T-helper 17 cell (primary cell): ENCODE data around the gene DIS3L. TPM values are rescaled to one million over a fixed set of nuclear protein-coding genes. Genes with fewer than 3 reads are reported as not detected.
"Not testable (repeated sequence)": the region's sequence is repeated elsewhere in the genome, so short reads cannot be mapped to it uniquely, and the experiment has no call there.

ENCODE experiments used
- ATAC-seq: fragments of 150-1000 bp; cut with Tn5 transposase; 2 replicates; pipeline ENCODE4 v1.10.0; 2021; ENCODE audit warnings: mild to moderate bottlenecking, moderate library complexity
- DNase-seq, 3 donors: peaks; one replicate each; pipeline versions ENCODE4 v3.0.0 to v3.0.0-alpha.2; 2020 to 2021
- H3K9me3 ChIP-seq: one replicate; pipeline ENCODE4 v1.7.0; 2013; ENCODE audit warnings: low read length, mild to moderate bottlenecking; ENCODE audit not compliant: control insufficient read depth, poor library complexity, severe bottlenecking
- H3K27ac Mint-ChIP-seq: one replicate; pipeline ENCODE4 v1.8.0; 2022; ENCODE audit warnings: mild to moderate bottlenecking, moderate library complexity, mixed read lengths
- H3K27me3 Mint-ChIP-seq: one replicate; pipeline ENCODE4 v1.8.0; 2022; ENCODE audit warnings: mixed read lengths
- H3K36me3 Mint-ChIP-seq: one replicate; pipeline ENCODE4 v1.8.0; 2022; ENCODE audit warnings: low read depth, mixed read lengths
- H3K4me1 Mint-ChIP-seq: one replicate; pipeline ENCODE4 v1.8.0; 2022; ENCODE audit warnings: mild to moderate bottlenecking, mixed read lengths
- H3K4me3 Mint-ChIP-seq: one replicate; pipeline ENCODE4 v1.8.0; 2022; ENCODE audit warnings: mild to moderate bottlenecking, moderate library complexity, mixed read lengths
- total RNA-seq, 4 donors: library from RNA in 2 of 4; stranded (reverse) in 2 of 4; gene quantifications; one replicate each; pipeline ENCODE4 v1.2.3 and lab custom pipeline; 2022 to 2026

The DIS3L gene
- total RNA-seq, 2 donors from 2014 or later = 22.1 to 22.3 TPM

GRCh38 chr15:66261056-66261455 lies 32.3 kb upstream of the DIS3L start:
- no peaks in the 10 kb centered on the region for H3K9me3 ChIP-seq
- Mint-ChIP-seq H3K27ac (no peak overlapping the region), H3K27me3 (peaks cover 35% of the 10 kb centered on the region), H3K4me3 (no peak overlapping the region), H3K4me1 (no peaks in the 10 kb centered on the region), H3K36me3 (peaks cover 4% of the 10 kb centered on the region)
- no peak for ATAC-seq
- DNase-seq = no peak

GRCh38 chr15:66262837-66263236 lies 30.5 kb upstream of the DIS3L start:
- H3K4me3 Mint-ChIP-seq, H3K27ac Mint-ChIP-seq: not testable (repeated sequence)

GRCh38 chr15:66264859-66265513 lies 28.4 kb upstream of the DIS3L start:
- Mint-ChIP-seq H3K36me3 (peaks cover 4% of the 10 kb centered on the region), H3K4me3 (no peak overlapping the region), H3K4me1 (no peaks in the 10 kb centered on the region), H3K27ac (no peak overlapping the region), H3K27me3 (peaks cover 47% of the 10 kb centered on the region)
- DNase-seq (no peak), ATAC-seq (no peak)
- no peaks in the 10 kb centered on the region for H3K9me3 ChIP-seq

More at GRCh38 chr15:66262837-66263236, 30.5 kb upstream of the DIS3L start:
- H3K27me3 Mint-ChIP-seq = peaks cover 30% of the 10 kb centered on the region
- not testable (repeated sequence) for H3K4me1 Mint-ChIP-seq, DNase-seq, H3K9me3 ChIP-seq, ATAC-seq, H3K36me3 Mint-ChIP-seq

DNA sequence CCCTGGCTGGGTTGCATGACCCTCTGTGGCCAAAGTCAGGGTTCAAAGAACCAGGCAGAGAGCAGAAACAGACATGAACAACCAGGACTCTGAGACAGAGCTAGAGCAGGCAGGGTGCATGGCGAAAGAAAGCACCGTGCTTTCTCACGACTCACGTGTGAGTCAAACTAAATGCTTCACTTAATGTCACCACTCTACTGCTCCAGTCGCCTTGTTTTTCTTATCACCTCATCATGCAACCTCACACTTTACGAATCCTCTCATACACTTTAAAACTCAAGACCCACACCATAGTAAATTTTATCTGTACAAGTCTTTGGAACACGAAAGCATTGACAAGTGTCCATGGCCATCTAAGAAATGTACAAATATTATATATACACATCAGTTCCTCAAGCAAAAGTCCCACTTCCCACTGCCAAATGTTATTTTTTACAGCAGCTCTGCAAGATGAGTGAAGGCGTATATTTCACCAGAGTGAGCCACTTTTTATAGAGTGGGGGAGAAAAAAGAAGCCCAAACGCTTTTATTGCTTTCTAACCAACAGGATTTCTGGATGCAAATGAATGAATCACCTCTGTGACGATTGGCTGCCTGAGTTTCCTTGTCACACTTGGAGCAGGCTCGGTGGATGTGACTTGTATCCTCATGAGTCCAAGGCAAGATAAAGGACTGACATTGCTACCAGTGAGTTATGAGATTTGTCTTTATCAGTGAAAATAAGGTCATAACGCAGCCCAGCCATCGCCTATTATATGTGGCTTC lies 23.9 kb upstream of the DIS3L start:
- no peaks in the 10 kb centered on the region for H3K9me3 ChIP-seq
- Mint-ChIP-seq H3K4me1 (no peaks in the 10 kb centered on the region), H3K27ac (no peak overlapping the region), H3K4me3 (no peak overlapping the region), H3K36me3 (peaks cover 2% of the 10 kb centered on the region), H3K27me3 (peaks cover 33% of the 10 kb centered on the region)
- DNase-seq (no peak), ATAC-seq (no peak)

DNA sequence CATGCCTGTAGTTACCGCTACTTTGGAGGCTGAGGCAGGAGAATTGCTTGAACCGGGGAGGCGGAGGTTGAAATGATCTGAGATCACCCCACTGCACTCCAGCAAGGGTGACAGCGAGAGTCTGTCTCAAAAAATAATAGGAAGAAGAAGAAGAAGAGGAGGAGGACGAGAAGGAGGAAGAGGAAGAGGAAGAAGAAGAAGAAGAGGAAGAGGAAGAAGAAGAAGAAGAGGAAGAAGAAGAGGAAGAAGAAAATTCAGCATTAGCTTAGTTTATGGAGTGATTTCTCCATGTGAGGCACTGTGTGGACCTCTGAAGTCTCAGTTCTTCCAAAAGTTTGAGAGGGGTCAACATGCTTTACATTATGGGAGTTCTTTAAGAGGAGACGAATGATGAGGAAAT lies 22.4 kb upstream of the DIS3L start:
- Mint-ChIP-seq H3K27ac (no peak overlapping the region), H3K36me3 (peaks cover 2% of the 10 kb centered on the region), H3K4me1 (no peaks in the 10 kb centered on the region), H3K27me3 (peaks cover 29% of the 10 kb centered on the region), H3K4me3 (no peak overlapping the region)
- DNase-seq = no peak
- ATAC-seq = no peak
- no peaks in the 10 kb centered on the region for H3K9me3 ChIP-seq

GRCh38 chr15:66275352-66275751 lies 18.0 kb upstream of the DIS3L start:
- H3K27ac Mint-ChIP-seq = no peak overlapping the region

GRCh38 chr15:66276546-66276945 lies 16.8 kb upstream of the DIS3L start:
- H3K9me3 ChIP-seq = no peaks in the 10 kb centered on the region
- H3K4me1 Mint-ChIP-seq = no peaks in the 10 kb centered on the region
- H3K4me3 Mint-ChIP-seq = no peak overlapping the region
- H3K36me3 Mint-ChIP-seq = no peaks in the 10 kb centered on the region
- DNase-seq = no peak
- H3K27me3 Mint-ChIP-seq = peaks cover 21% of the 10 kb centered on the region
- no peak for ATAC-seq
- no peak overlapping the region for H3K27ac Mint-ChIP-seq

More at GRCh38 chr15:66275352-66275751, 18.0 kb upstream of the DIS3L start:
- H3K27me3 Mint-ChIP-seq = peaks cover 20% of the 10 kb centered on the region
- ATAC-seq (no peak), DNase-seq (no peak)
- no peaks in the 10 kb centered on the region for H3K4me1 Mint-ChIP-seq
- no peaks in the 10 kb centered on the region for H3K9me3 ChIP-seq
- H3K36me3 Mint-ChIP-seq = no peaks in the 10 kb centered on the region
- H3K4me3 Mint-ChIP-seq = no peak overlapping the region

DNA sequence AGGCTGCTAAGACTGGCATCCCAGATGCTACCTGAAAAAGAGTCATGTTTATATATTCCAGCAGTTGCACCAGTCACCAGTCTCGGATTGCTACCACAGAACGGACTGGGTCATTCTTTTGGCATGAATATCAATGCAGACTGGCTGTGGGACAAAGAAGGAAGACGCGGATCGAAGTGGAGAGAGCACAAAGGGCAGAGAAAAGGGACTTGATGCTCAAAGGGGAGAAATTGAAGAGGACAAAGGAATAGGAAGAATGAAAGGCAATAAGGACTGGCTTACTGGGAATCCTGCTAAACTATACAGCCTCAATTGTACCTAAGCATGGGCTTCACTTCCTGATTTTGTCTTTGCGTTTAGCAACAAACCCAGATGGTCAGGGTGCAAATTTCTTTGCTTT lies 15.3 kb upstream of the DIS3L start:
- Mint-ChIP-seq H3K27me3 (peaks cover 21% of the 10 kb centered on the region), H3K4me1 (no peaks in the 10 kb centered on the region), H3K4me3 (no peak overlapping the region), H3K27ac (no peak overlapping the region), H3K36me3 (no peaks in the 10 kb centered on the region)
- no peak for ATAC-seq
- no peaks in the 10 kb centered on the region for H3K9me3 ChIP-seq
- no peak for DNase-seq

DNA sequence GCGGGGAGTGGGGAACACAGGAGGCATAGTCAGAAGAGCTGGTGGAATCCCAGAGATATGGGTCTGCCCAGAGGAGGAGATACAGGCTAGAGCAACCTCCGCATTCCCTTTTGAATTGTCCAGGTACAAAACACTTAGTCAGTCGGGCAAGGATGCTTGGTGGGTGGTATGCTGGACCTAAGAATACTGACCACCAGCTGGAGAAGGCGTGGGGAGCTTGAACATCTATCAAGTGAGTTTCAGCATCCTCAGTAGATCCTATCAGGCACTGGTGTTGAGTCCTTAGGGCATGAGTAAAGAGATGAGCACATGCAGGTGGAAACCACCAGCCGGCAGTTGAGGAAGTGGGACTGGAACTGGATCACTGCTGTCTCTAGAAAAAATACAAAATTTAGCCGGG lies 14.7 kb upstream of the DIS3L start:
- ATAC-seq = no peak

GRCh38 chr15:66284271-66284670 lies 9.1 kb upstream of the DIS3L start:
- H3K9me3 ChIP-seq = no peaks in the 10 kb centered on the region
- no peak for DNase-seq
- no peaks in the 10 kb centered on the region for H3K36me3 Mint-ChIP-seq
- ATAC-seq = no peak
- H3K4me3 Mint-ChIP-seq = no peak overlapping the region
- H3K27me3 Mint-ChIP-seq = peaks cover 12% of the 10 kb centered on the region
- H3K4me1 Mint-ChIP-seq = no peaks in the 10 kb centered on the region
- no peak overlapping the region for H3K27ac Mint-ChIP-seq

More for the DNA sequence above, 14.7 kb upstream of the DIS3L start:
- peaks cover 21% of the 10 kb centered on the region for H3K27me3 Mint-ChIP-seq
- no peak for DNase-seq
- H3K27ac Mint-ChIP-seq = no peak overlapping the region
- H3K4me3 Mint-ChIP-seq = no peak overlapping the region
- no peaks in the 10 kb centered on the region for H3K36me3 Mint-ChIP-seq
- no peaks in the 10 kb centered on the region for H3K4me1 Mint-ChIP-seq
- H3K9me3 ChIP-seq = no peaks in the 10 kb centered on the region

GRCh38 chr15:66285533-66286280 lies 7.7 kb upstream of the DIS3L start:
- H3K9me3 ChIP-seq = no peaks in the 10 kb centered on the region
- Mint-ChIP-seq H3K27ac (no peak overlapping the region), H3K27me3 (no peaks in the 10 kb centered on the region), H3K36me3 (no peaks in the 10 kb centered on the region), H3K4me3 (no peak overlapping the region), H3K4me1 (peaks cover 3% of the 10 kb centered on the region)
- DNase-seq = no peak
- ATAC-seq = no peak

- DNase-seq (no peak), ATAC-seq (no peak)
- Mint-ChIP-seq H3K4me3 (no peak overlapping the region), H3K27me3 (no peaks in the 10 kb centered on the region), H3K4me1 (peaks cover 13% of the 10 kb centered on the region), H3K36me3 (no peaks in the 10 kb centered on the region), H3K27ac (no peak overlapping the region)
- H3K9me3 ChIP-seq = no peaks in the 10 kb centered on the region
Measured at GRCh38 chr15:66287461-66288057, 5.8 kb upstream of the DIS3L start.

DNA sequence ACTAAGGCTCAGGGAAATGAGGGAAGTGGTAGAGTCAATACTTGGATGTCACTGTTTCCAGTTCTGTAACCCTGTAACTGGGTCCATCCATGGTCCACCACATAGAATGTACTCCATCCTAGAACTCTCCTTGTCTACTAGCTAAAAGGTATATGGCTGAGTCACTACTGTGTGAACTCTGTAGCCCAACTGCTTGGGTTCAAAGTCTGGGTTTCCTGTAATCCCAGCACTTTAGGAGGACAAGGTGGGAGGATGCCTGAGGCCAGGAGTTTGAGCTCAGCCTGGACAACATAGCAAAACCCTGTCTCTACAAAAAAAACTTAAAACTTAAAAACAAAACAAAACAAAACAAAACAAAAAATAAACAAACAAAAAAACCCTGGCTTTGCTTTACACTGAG lies 5.3 kb upstream of the DIS3L start:
- ATAC-seq = no peak
- no peak for DNase-seq
- no peaks in the 10 kb centered on the region for H3K9me3 ChIP-seq
- H3K27ac Mint-ChIP-seq = no peak overlapping the region
- no peaks in the 10 kb centered on the region for H3K27me3 Mint-ChIP-seq
- H3K4me3 Mint-ChIP-seq = no peak overlapping the region
- H3K36me3 Mint-ChIP-seq = no peaks in the 10 kb centered on the region
- H3K4me1 Mint-ChIP-seq = peaks cover 14% of the 10 kb centered on the region
